HL-60/S4 treated with retinoic acid at 250 ng/mL for 4 days and 3 days (cell line): Measurements from ENCODE around the gene TCF23.

Experiments used
- in situ Hi-C: fragments of 300-500 bp; cut with MboI; formaldehyde crosslinking; loops from 2 replicates; pipeline ENCODE4 v1.7.0; 2022; ENCODE audit warnings: low sequenced_read_pairs

TCF23 gene

DNA sequence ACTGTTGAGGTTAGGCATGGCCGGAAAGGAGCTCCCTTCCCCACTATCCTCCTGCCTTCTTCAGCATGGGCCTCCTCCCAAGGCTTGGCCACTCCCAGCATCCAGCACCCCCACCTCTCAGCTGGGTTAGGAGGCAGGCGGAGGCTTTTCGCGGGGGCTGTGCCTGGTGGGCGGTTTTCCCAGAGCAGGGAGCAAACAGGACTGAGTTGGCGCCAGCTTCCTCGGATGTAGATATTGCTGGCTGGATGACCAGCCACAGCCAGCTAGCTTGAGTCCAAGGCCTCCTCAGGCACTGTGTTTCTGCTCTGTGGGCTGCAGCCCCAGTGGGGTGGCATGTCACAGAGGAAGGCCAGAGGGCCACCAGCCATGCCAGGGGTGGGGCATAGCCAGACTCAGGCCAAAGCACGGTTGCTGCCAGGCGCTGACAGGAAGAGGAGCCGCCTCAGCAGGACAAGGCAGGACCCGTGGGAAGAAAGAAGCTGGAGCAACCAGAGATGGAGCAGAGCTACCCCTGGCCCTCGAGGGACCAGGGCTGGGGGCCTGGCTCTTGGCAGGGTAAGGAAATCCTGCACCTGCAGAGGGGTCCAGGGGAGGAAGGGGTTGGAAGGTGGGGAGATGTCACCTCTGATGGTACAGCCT, at the start of gene TCF23:
Gene TCF23 (plus strand): TSS at position 204 of the 639 bp plus-strand sequence. CDS start 130 bp downstream, at position 334.
- in situ Hi-C loops = no loop called here

DNA sequence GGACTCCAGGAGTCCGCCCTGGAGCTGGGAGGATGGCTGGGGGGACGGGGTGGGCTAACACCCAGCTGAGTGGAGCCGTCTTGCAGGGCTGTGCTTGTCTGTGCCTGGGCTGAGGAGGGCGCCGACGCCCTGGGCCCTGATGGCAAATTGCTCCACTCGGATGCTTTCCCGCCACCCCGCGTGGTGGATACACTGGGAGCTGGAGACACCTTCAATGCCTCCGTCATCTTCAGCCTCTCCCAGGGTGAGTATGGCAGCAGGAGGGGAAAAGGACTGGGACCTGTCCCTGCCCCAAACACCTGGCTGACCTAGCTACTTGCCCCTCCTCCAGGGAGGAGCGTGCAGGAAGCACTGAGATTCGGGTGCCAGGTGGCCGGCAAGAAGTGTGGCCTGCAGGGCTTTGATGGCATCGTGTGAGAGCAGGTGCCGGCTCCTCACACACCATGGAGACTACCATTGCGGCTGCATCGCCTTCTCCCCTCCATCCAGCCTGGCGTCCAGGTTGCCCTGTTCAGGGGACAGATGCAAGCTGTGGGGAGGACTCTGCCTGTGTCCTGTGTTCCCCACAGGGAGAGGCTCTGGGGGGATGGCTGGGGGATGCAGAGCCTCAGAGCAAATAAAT, 49.4 kb upstream of the TCF23 start:
- in situ Hi-C loops = no loop called here

DNA sequence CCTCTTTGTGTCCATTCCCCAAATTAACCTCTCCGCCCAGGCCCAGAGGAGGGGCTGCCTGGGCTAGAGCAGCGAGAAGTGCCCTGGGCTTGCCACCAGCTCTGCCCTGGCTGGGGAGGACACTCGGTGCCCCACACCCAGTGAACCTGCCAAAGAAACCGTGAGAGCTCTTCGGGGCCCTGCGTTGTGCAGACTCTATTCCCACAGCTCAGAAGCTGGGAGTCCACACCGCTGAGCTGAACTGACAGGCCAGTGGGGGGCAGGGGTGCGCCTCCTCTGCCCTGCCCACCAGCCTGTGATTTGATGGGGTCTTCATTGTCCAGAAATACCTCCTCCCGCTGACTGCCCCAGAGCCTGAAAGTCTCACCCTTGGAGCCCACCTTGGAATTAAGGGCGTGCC, 48.8 kb upstream of the TCF23 start:
- in situ Hi-C loops = loop anchor here (25.0 kb wide), 1 partner anchor 187 kb away; the partner anchor contains the start of genes DNAJC5G and TRIM54

DNA sequence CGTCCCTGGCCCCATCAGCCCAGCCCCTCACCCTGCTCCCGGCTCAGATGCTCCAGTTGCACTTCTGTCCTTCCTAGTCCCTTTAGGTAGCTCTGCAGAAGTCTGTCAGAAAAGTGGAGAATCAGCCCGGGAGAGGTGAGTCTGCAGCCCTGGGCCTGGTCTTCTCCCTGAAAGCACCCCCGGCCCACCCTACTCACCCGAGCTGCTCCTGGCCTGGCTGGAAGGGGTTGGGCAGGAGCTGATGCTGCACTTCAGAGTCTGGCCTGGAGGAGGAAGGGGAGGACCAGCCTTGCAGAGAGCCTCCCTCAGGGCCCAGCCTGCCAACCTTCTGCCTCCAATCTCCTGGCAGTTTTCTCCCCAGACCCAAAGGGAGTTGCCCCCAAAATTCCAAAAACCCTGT, 46.5 kb upstream of the TCF23 start:
- in situ Hi-C loops = loop anchor here (25.0 kb wide), 1 partner anchor 185 kb away; the partner anchor contains the start of genes DNAJC5G and TRIM54

DNA sequence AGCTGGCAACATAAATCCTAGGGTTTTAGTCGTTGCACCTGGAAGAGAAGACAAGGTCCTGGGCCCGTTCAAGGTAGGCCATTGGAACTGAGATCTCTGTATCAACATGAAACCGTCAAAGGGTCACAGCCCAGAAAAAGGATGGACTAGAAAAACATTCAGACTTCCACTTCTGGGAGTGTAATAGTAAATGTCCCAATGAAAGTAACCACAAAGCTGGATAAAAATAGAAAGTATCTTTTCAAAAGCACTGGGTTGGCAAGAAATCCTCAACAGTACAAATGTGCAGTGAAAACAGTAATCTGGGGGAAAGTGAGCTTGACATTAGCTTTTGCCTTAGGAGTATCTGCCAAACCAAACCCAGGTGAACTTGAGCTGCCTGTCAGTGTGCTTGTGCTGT, 42.8 kb upstream of the TCF23 start:
- in situ Hi-C loops = loop anchor here (25.0 kb wide), 1 partner anchor 181 kb away; the partner anchor contains the start of genes DNAJC5G and TRIM54

DNA sequence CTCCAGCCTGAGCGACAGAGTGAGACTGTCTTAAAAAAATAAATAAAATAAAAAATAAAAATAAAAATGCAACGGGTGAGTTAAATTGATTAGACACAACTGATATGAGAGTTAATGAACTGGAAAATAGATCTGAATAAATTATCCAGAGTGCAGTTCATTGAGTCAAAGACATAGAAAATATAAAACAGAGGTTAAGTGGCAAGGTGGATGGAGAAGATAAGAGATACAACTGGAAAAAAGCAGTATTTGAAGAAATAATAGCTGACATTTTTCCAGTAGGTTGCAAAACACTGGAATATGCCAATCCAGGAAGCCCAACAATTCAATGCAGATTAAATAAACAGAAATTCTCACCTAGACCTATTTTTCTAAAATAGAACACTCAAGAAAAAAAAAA, 40.6 kb upstream of the TCF23 start:
- in situ Hi-C loops = loop anchor here (25.0 kb wide), 1 partner anchor 179 kb away; the partner anchor contains the start of genes DNAJC5G and TRIM54

DNA sequence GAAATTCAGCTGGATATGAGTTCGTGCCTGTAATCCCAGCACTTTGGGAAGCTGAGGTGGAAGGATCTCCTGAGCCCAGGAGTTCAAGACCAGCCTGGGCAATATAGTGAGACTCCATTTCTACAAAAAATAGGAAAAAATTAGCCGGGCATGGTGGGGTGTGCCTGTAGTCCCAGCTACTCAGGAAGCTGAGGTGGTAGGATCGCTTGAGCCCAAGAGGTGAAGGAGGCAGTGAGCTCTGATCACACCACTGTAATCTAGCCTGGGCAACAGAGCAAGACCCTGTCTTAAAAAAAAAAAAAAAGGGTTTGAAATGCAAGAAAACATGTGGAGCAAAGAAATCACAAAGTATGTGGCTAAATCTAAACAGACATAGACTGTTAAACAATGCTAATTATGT, 39.7 kb upstream of the TCF23 start:
- in situ Hi-C loops = loop anchor here (25.0 kb wide), 1 partner anchor 178 kb away; the partner anchor contains the start of genes DNAJC5G and TRIM54

DNA sequence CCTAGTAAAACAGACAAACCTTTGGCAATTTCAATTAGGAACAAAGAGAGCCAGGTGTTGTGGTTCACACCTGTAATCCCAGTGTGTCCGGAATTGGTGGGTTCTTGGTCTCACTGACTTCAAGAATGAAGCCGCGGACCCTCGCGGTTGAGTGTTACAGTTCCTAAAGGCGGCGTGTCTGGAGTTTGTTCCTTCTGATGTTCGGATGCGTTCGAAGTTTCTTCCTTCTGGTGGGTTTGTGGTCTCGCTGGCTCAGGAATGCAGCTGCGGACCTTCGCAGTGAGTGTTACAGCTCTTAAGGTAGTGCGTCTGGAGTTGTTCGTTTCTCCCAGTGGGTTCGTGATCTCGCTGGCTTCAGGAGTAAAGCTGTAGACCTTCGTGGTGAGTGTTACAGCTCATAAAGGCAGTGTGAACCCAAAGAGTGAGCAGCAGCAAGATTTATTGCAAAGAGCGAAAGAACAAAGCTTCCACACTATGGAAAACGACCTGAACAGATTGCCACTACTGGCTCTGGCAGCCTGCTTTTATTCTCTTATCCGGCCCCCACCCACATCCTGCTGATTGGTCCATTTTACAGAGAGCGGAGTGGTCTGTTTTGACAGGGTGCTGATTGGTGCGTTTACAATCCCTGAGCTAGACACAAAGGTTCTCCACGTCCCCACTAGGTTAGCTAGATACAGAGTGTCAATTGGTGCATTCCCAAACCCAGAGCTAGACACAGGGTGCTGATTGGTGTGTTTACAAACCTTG, 38.0 kb upstream of the TCF23 start:
- in situ Hi-C loops = loop anchor here (25.0 kb wide), 1 partner anchor 177 kb away; the partner anchor contains the start of genes DNAJC5G and TRIM54

DNA sequence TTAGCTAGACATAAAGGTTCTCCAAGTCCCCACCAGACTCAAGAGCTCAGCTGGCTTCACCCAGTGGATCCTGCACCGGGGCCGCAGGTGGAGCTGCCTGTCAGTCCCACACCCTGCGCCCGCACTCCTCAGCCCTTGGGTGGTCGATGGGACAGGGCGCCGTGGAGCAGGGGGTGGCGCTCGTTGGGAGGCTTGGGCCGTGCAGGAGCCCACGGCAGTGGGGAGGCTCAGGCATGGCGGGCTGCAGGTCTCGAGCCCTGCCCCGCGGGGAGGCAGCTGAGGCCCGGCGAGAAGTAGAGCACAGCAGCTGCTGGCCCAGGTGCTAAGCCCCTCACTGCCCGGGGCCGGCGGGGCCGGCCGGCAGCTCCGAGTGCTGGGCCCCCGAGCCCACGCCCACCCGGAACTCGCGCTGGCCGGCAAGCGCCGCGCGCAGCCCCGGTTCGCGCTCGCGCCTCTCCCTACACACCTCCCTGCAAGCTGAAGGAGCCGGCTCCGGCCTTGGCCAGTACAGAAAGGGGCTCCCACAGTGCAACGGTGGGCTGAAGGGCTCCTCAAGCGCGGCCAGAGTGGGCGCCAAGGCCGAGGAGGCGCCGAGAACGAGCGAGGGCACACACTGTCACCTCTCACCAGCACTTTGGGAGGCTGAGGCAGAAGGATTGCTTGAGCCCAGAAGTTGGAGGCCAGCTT, 37.3 kb upstream of the TCF23 start:
- in situ Hi-C loops = loop anchor here (25.0 kb wide), 1 partner anchor 176 kb away; the partner anchor contains the start of genes DNAJC5G and TRIM54

DNA sequence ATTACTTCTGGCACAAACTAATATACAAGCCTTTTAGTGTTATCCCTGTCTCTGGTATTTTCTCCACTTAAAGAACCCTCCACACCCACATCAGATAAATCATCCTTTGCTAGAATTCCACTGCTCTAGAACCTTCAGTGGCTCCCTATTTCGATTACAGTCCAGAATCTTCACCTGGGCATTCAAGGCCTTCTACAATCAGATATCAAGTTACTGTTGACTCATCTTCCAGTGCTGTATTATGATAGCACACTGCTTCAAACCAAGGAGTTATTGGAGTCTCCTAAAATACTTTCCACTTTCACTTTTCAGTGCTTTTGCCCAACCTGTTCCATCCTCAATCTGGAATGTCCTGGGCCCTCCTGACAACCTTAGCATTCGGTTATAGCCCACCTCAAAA, 33.3 kb upstream of the TCF23 start:
- in situ Hi-C loops = loop anchor here (25.0 kb wide), 1 partner anchor 172 kb away; the partner anchor contains the start of genes DNAJC5G and TRIM54

DNA sequence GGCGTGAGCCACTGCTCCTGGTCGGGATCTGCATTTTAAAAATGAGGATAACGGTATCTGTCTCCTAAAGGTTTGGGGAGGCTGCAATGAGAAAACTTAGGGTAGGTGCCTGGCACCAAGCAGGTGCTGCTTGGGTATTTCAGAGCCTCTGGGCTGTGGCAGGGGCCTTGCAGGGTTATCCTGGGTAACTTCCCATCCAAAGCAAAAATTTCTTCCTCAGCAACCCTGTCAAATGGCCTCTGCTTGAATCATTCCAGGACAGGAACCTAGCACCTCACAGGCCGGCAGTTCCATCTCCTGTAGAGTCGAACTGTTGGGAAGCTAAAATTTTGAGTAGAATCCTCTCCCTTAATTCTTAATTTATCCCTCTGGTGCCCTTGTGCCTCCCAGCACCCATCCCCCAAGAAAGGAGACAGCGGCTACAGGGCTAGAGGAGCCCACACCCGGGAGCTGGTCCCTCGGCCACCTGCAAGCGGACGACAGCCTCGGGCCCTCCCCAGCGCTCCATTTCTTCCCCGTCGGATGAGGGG, 30.7 kb upstream of the TCF23 start:
- in situ Hi-C loops = loop anchor here (25.0 kb wide), 1 partner anchor 169 kb away; the partner anchor contains the start of genes DNAJC5G and TRIM54

DNA sequence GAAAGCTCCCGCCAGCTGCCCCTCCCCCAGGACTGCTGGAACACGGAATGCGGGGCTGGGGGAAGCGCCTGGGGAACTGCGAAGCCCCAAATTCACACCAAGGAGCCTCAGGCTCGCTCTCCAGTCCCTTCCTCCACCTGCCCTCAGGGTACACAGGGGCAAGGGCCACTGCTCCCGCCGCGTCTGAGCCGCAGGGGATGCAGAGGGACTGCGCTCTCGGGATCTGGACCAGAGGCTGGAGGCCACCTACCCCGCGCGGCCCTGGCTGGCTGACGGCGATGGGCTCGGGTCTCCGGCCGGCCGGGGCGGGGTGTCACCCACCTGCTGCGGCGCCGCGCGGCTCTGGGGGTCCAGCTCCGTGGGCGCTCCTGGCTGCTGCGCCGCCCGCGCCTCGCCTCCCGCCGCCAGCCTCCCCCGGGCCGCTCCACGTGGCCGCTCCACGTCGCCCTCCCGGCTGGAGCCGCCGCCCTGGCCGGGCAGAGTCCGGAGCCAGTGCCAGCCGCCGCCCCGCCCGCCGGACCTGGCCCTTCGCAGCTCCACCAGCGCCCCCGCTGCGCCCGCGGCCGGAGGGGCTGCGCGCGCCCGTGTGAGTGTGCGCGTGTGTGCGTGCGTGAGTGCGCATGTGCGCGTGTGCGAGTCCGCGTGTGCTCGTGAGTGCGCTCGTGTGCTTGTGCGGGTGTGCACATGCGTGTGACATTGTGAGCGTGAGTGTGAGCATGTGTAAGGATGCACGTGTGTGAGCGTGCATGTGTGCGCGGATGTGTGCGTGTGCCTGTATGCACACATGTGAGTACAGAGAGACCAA, 30.1 kb upstream of the TCF23 start, which contains the start of gene CGREF1:
Gene CGREF1 (minus strand): TSS at position 604 of the 805 bp plus-strand sequence. CDS start 14,762 bp downstream, outside the sequence.
- in situ Hi-C loops = loop anchor here (25.0 kb wide), 1 partner anchor 169 kb away; the partner anchor contains the start of genes DNAJC5G and TRIM54

DNA sequence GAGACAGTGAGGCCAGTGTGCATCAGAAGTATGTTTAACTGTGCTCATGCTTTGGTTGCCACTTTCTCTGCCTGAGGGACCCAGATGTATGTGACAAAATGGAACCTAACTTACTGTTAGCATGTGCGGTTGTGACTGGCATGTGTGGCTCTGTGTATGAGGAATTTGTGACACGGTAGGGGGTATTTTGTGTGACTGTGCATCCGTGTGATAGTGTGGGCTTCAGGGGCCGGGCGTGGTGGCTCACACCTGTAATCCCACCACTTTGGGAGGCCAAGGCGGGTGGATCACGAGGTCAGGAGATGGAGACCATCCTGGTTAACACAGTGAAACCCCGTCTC, 29.5 kb upstream of the TCF23 start:
- in situ Hi-C loops = loop anchor here (25.0 kb wide), 1 partner anchor 168 kb away; the partner anchor contains the start of genes DNAJC5G and TRIM54

DNA sequence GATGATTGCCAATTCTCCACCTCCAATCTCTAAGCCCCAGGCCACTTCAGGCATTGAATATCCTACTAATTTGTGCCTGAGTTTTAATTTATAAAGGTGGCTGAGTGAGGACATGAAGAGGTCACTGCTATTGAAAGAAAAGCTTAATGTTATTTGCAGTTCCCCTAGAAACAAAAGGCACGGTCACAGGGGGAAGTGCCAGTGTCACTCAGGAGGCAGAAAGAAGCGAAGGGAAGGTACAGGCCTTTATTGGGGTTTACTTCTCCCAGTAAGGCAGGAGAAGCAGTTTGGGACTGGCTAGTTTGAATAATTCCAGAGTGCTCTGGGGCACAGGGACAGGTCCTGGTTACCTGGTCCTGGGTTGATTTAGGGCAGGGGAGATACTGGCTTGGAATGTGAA, 26.9 kb upstream of the TCF23 start:
- in situ Hi-C loops = loop anchor here (25.0 kb wide), 1 partner anchor 165 kb away; the partner anchor contains the start of genes DNAJC5G and TRIM54

DNA sequence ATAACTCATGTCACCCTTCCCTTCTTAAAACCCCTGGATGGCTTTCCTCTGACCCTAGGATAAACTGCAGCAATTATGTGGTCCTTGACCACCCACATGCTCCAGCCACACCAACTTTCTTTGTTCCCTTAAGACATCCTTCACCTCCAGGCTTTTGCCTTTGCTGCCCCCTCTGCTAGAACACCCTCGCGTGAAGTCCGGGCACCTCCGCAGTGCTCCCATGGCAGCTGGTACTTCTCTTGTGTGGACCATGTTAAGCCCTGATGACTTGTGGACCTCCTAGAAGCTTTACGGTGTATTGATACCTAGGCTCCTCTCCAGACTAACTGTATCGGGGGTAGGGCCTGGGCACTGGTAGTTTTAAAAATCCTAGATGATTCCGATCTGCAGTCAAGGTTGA, 26.0 kb upstream of the TCF23 start:
- in situ Hi-C loops = loop anchor here (25.0 kb wide), 1 partner anchor 165 kb away; the partner anchor contains the start of genes DNAJC5G and TRIM54

DNA sequence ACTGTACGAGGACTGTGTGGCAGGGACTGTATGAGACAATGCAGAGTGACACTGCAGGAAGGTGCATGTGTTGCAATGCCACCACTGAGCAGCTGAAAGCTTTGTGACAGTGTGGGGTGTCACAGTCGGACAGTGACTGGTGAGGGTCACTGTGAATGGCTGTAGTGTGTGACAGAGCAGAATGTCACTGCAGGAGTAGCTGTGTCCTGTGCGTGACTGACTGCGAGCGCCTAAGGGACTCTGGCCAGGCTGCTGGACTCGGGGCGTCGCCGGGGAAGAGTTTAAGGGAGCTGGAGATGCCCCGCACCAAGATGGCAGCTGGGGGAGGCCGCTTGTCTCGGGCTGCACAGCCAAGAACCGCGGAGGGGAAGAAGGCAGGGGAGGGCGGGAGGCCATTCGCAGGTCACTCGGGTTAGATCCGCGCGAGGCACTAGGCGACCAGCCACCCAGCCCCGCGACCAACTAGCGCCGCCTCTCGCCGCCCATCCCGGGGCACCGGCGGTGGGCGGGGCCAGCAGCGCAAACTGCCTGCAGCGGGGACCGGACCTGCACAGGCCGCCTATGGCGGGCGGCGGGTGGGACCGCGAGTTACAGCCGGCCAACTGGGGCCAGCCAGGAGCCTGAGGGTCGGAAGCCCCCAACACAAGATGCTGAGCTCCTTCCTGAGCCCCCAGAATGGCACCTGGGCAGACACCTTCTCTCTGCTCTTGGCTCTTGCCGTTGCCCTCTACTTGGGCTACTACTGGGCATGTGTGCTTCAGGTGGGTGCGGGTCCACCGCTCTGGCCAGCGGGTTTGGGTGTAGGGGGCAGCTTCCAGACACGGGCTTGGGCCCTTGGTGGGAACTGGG, 25.3 kb upstream of the TCF23 start, which contains the start of gene ABHD1:
Gene ABHD1 (plus strand): TSS at position 514 of the 849 bp plus-strand sequence. CDS start 134 bp downstream, at position 648.
- in situ Hi-C loops = loop anchor here (25.0 kb wide), 1 partner anchor 164 kb away; the partner anchor contains the start of genes DNAJC5G and TRIM54

DNA sequence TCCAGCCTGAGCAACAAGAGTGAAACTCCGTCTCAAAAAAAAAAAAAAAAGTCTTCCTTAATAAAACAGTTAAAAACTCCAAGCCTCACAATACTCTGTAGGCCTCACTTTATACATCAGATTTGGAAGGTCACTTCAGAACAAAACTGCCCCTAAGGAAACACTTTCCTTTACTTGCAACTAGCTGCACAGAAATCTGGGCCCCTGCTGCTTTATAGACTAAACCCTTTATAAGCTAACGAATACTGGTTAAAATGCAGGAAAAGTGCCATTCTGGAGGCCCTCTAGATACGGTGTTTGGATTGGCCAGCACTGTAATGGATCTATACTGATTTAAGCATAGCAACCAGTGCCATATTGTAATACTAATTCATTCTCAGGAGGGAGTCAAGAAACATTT, 23.7 kb upstream of the TCF23 start:
- in situ Hi-C loops = no loop called here

DNA sequence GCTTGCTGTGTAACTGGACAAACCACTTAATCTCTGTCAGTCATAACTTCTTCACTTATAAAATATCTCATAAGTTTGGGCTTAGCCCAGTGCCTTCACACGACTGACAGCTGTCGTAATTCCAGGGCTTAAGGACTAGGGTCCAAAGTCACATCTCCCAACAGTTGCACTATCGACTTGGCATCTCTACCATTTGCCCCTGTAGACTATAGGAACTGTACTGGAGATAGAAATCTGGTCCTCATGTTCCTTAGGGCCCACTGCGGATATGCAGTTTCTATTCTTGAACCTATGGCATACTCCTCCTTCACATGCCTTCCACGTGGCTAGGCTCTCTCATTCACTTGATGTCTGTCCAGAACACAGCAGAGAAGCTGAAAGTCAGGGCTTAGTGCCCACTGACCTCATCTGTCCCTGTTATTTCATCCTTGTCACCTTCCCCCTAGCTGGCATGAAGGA, 22.5 kb upstream of the TCF23 start:
- in situ Hi-C loops = no loop called here
